AG04450 (cell line): ENCODE measurements around the gene PAH. TPM values are rescaled to one million over a fixed set of nuclear protein-coding genes. Genes with fewer than 3 reads are reported as not detected.

Source experiments
- CTCF ChIA-PET: fragments of 300-600, 350-600 bp; formaldehyde crosslinking; extraction: SDS; loops from one replicate; lab custom pipeline; 2022; ENCODE audit warnings: antibody characterized with exemption, inconsistent platforms; lab: Charles Lee
- POLR2A ChIA-PET: fragments of 350-600 bp; formaldehyde crosslinking; extraction: SDS; loops from one replicate; lab custom pipeline; 2021; ENCODE audit warnings: antibody characterized with exemption, inconsistent platforms; lab: Yijun Ruan, JAX
- DNase-seq: peaks from one replicate; pipeline ENCODE4 v3.0.0-alpha.2; 2011; ENCODE audit warnings: low read depth, low spot score
- H3K27ac ChIP-seq: one replicate; pipeline ENCODE4 v1.5.1; 2012; ENCODE audit warnings: low read depth, low read length, control low read depth
- H3K27me3 ChIP-seq: one replicate; pipeline ENCODE4 v1.6.0; 2012; ENCODE audit warnings: low read length; ENCODE audit not compliant: control insufficient read depth, insufficient read depth
- H3K4me3 ChIP-seq: 2 replicates; pipeline ENCODE4 v1.5.1; 2011; ENCODE audit warnings: mild to moderate bottlenecking, low read depth, low read length, control low read depth
- H3K9me3 ChIP-seq: 2 replicates; pipeline ENCODE4 v1.5.1; 2012; ENCODE audit warnings: low read length; ENCODE audit not compliant: control insufficient read depth, insufficient read depth
- CTCF ChIP-seq: IDR thresholded peaks from 2 replicates; pipeline ENCODE4 v1.5.1; 2011; ENCODE audit warnings: low read depth, low read length, control low read depth, inconsistent platforms
- polyA plus RNA-seq: library from polyadenylated mRNA; depleted of rRNA; stranded (reverse); fragments of >200 nt; gene quantifications from 2 replicates; pipeline ENCODE4 v1.2.3, GENCODE V29; 2011

PAH gene
- polyA plus RNA-seq, 1 experiment: not detected

- no peak for TF ChIP-seq CTCF
- no peak for DNase-seq
- ChIA-PET CTCF (no interaction called here), POLR2A (no interaction called here)
- no peaks in the 10 kb centered on the region for H3K27me3 ChIP-seq
- H3K9me3 ChIP-seq: peaks cover 14% of the 10 kb centered on the region
- H3K27ac ChIP-seq: no peak overlapping the region
- H3K4me3 ChIP-seq: no peak overlapping the region
Measured at GRCh38 chr12:102903337-102904007, 13.6 kb downstream of the PAH start.

GRCh38 chr12:102902093-102902492, 15.0 kb downstream of the PAH start:
- DNase-seq: no peak
- Histone ChIP-seq H3K4me3 (no peak overlapping the region), H3K9me3 (peaks cover 9% of the 10 kb centered on the region), H3K27ac (no peak overlapping the region), H3K27me3 (no peaks in the 10 kb centered on the region)
- ChIA-PET CTCF (no interaction called here), POLR2A (no interaction called here)
- TF ChIP-seq CTCF: no peak

GRCh38 chr12:102900389-102900788, 16.7 kb downstream of the PAH start:
- POLR2A ChIA-PET: no interaction called here
- TF ChIP-seq CTCF: no peak
- Histone ChIP-seq H3K4me3 (no peak overlapping the region), H3K9me3 (peaks cover 12% of the 10 kb centered on the region), H3K27me3 (no peaks in the 10 kb centered on the region), H3K27ac (no peak overlapping the region)
- CTCF ChIA-PET: no interaction called here
- DNase-seq: no peak

- CTCF ChIA-PET: no interaction called here
- POLR2A ChIA-PET: no interaction called here
- H3K9me3 ChIP-seq: peaks cover 14% of the 10 kb centered on the region
- no peak for TF ChIP-seq CTCF
- H3K27me3 ChIP-seq: no peaks in the 10 kb centered on the region
- H3K27ac ChIP-seq: no peak overlapping the region
- DNase-seq: no peak
- no peak overlapping the region for H3K4me3 ChIP-seq
Measured at GRCh38 chr12:102896067-102896466, 21.0 kb downstream of the PAH start.

- CTCF ChIA-PET: interaction anchor here (0.8 kb wide), 1 partner anchor 656 kb away, joined by 3 read pairs; no protein-coding TSS in a partner anchor
Measured at GRCh38 chr12:102891756-102892155, 25.3 kb downstream of the PAH start.

More at GRCh38 chr12:102891756-102892155, 25.3 kb downstream of the PAH start:
- Histone ChIP-seq H3K4me3 (no peak overlapping the region), H3K27ac (no peak overlapping the region), H3K9me3 (peaks cover 9% of the 10 kb centered on the region), H3K27me3 (no peaks in the 10 kb centered on the region)
- no peak for DNase-seq
- no peak for TF ChIP-seq CTCF
- POLR2A ChIA-PET: no interaction called here
